ENCODE results near the gene MRC2. TPM values are rescaled to one million over a fixed set of nuclear protein-coding genes. Genes with fewer than 3 reads are reported as not detected.
A peak's percentile ranks its signal among the peaks of the same experiment; 100 is the strongest.
"Not testable (repeated sequence)": the region's sequence is repeated elsewhere in the genome, so short reads cannot be mapped to it uniquely, and the experiment has no call there.

The MRC2 gene
- total RNA-seq, 1 donor from 2014 or later, result 127 TPM

GRCh38 chr17:62693616-62694409 is 66.3 kb downstream of the MRC2 start:
- Histone ChIP-seq H3K4me1 (peaks cover 3% of the 10 kb centered on the region), H3K36me3 (peaks cover 6% of the 10 kb centered on the region), H3K9me3 (no peaks in the 10 kb centered on the region), H3K27me3 (no peaks in the 10 kb centered on the region), H3K27ac (no peak overlapping the region), H3K4me3 (no peak overlapping the region)
- TF ChIP-seq CTCF (IDR thresholded peaks at IDR 0.05), result no peak
- DNase-seq (no peak), ATAC-seq (no peak)
- intact Hi-C loops (cut with DNase I), result no loop called here

GRCh38 chr17:62695093-62695738 is 67.7 kb downstream of the MRC2 start:
- H3K27me3 ChIP-seq; ATAC-seq; H3K9me3 ChIP-seq; H3K4me1 ChIP-seq; H3K36me3 ChIP-seq; DNase-seq; H3K27ac ChIP-seq; intact Hi-C loops (cut with DNase I); H3K4me3 ChIP-seq: not testable (repeated sequence)

GRCh38 chr17:62696256-62696655 is 68.8 kb downstream of the MRC2 start:
- no peak overlapping the region for H3K27ac ChIP-seq
- H3K27me3 ChIP-seq, result no peaks in the 10 kb centered on the region
- no peak for DNase-seq
- intact Hi-C loops (cut with DNase I), result no loop called here
- H3K9me3 ChIP-seq, result no peaks in the 10 kb centered on the region
- no peak for TF ChIP-seq CTCF (IDR thresholded peaks at IDR 0.05)
- ATAC-seq, result peak; percentile 4
- peaks cover 3% of the 10 kb centered on the region for H3K4me1 ChIP-seq
- no peak overlapping the region for H3K4me3 ChIP-seq
- H3K36me3 ChIP-seq, result peaks cover under 1% of the 10 kb centered on the region

- no peak for TF ChIP-seq CTCF (IDR thresholded peaks at IDR 0.05)
Measured at GRCh38 chr17:62696726-62697490, 69.4 kb downstream of the MRC2 start.

DNA sequence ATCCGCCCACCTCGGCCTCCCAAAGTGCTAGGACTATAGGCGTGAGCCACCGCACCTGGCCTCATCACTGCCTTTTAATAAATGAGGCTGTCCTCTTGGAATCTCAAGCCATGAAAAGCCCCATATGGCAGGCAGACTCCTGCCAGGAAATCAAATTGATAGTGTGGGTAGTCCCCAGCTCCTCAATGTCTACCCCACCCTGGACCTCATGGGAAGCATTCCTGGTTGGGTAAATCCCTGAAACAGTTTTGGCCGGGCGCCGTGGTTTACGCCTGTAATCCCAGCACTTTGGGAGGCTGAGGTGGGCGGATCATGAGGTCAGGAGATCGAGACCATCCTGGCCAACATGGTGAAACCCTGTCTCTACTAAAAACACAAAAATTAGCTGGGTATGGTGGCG is 71.0 kb downstream of the MRC2 start:
- H3K36me3 ChIP-seq; H3K9me3 ChIP-seq; H3K27me3 ChIP-seq; H3K4me3 ChIP-seq; intact Hi-C loops (cut with DNase I); H3K4me1 ChIP-seq; ATAC-seq; H3K27ac ChIP-seq; DNase-seq: not testable (repeated sequence)

More at GRCh38 chr17:62696726-62697490, 69.4 kb downstream of the MRC2 start:
- Histone ChIP-seq H3K27ac (no peak overlapping the region), H3K9me3 (no peaks in the 10 kb centered on the region), H3K4me3 (no peak overlapping the region), H3K27me3 (no peaks in the 10 kb centered on the region), H3K4me1 (peaks cover 3% of the 10 kb centered on the region), H3K36me3 (no peaks in the 10 kb centered on the region)
- intact Hi-C loops (cut with DNase I), result no loop called here
- no peak for ATAC-seq
- DNase-seq, result no peak

DNA sequence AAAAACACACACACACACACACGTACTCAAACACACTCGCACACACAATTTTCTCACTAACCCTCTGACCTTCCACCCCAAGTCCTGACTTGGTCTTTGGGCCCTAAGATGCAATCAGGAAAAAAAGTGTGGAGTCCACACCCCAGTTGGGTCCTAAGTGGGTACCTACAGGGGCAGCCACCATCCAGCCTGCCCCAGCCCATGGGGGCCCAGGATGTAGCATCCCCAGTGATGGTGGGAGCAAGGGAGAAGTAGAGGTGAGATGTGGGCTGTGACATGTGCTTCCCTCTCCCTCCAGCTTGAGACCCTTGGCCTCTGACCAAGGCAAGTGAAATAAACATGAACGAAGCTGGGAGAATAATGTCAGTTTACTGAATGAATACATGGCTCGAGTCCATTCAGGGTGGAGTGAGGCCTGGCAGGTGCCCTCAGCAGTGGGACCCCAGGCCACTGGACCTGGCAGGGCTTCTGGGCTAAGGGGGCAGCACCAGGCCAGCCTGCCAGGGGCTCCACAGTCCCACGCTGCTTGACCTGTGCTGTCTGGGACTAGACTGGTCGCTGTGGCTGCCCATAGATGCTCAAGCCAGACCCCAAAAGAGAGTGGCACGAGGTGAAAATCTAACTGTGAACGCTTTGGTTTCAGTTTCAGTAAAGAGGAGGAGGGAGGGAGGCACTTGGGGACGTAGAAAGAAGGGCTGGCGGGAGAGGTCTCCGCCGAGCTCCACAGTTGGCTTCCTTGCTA is 73.7 kb downstream of the MRC2 start:
- H3K4me3 ChIP-seq, result no peak overlapping the region
- DNase-seq, result no peak
- intact Hi-C loops (cut with DNase I), result loop anchor here (10.0 kb wide), 1 partner anchor 274 kb away; no protein-coding TSS in a partner anchor

More for the DNA sequence above, 73.7 kb downstream of the MRC2 start:
- Histone ChIP-seq H3K9me3 (no peaks in the 10 kb centered on the region), H3K36me3 (no peaks in the 10 kb centered on the region), H3K27ac (no peak overlapping the region), H3K27me3 (no peaks in the 10 kb centered on the region), H3K4me1 (peaks cover 17% of the 10 kb centered on the region)
- ATAC-seq, result no peak
- TF ChIP-seq CTCF (IDR thresholded peaks at IDR 0.05), result no peak

Data from upper lobe of right lung (tissue), 1 donor.